K562 (cell line): ENCODE results near the gene CRY2. TPM values are rescaled to one million over a fixed set of nuclear protein-coding genes. Genes with fewer than 3 reads are reported as not detected.

Experiments used
- ATAC-seq: fragments of 200-7000 bp; cut with Tn5 transposase; 3 replicates; pipeline ENCODE4 v1.9.1; 2020; ENCODE audit warnings: moderate library complexity
- BruUV-seq: library from RNA; stranded (reverse); fragments of 400-500 nt; replicated peaks from 2 replicates; lab custom pipeline; 2021; lab: Mats Ljungman, UMichigan
- CTCF ChIA-PET: fragments of 300-600 bp; formaldehyde crosslinking; extraction: SDS; loops from one replicate; lab custom pipeline; 2021; ENCODE audit warnings: low intra/inter-chr PET ratio; lab: Yijun Ruan, JAX
- POLR2A ChIA-PET: fragments of 300-600, 350-650 bp; sonication (Branson Sonifier 250); formaldehyde crosslinking; extraction: SDS; loops from one replicate; lab custom pipeline; 2021; ENCODE audit warnings: antibody characterized with exemption, inconsistent platforms; lab: Yijun Ruan, JAX
- DNase-seq, 4 experiments: peaks; one replicate each; pipeline versions ENCODE4 v3.0.0 to v3.0.0-alpha.2; 2011 to 2018; ENCODE audit warnings: low spot score in 3 of 4, mixed read lengths in 3 of 4; ENCODE audit errors: extremely low read depth in 1 of 4
- FAIRE-seq: peaks from 2 replicates; lab custom pipeline; 2011; peaks lifted over from hg19 to GRCh38; lab: Jason Lieb, UNC
- H2AFZ ChIP-seq: 2 replicates; pipeline ENCODE4 v1.6.0; 2011; ENCODE audit warnings: low read depth, low read length, control low read depth, inconsistent platforms
- H3K27ac ChIP-seq: fragments of 200-600 bp; 3 replicates; pipeline ENCODE4 v1.8.0; 2011; ENCODE audit warnings: low read depth, mild to moderate bottlenecking, control low read depth, inconsistent platforms, low read length, moderate library complexity, mixed read lengths; ENCODE audit errors: extremely low read depth
- H3K27me3 ChIP-seq, 2 experiments: fragments of 300-600 bp in 1 of 2; 2 replicates in 1 of 2; 3 replicates in 1 of 2; pipeline versions ENCODE4 v1.6.0 to v1.8.0; 2011; ENCODE audit warnings: inconsistent platforms in 2 of 2, low read length in 2 of 2, mild to moderate bottlenecking in 1 of 2, mixed read lengths in 1 of 2, moderate library complexity in 1 of 2; ENCODE audit not compliant: control insufficient read depth in 2 of 2, insufficient read depth in 2 of 2
- H3K36me3 ChIP-seq: fragments of 300-600 bp; 3 replicates; pipeline ENCODE4 v1.8.0; 2011; ENCODE audit warnings: mild to moderate bottlenecking, low read length, inconsistent platforms; ENCODE audit not compliant: control insufficient read depth, insufficient read depth
- H3K4me1 ChIP-seq, 2 experiments: fragments of 200-600 bp in 1 of 2; replicated peaks in 1 of 2; 2 replicates in 1 of 2; 3 replicates in 1 of 2; pipeline versions ENCODE4 v1.5.1 to v1.8.0; 2011; ENCODE audit warnings: inconsistent platforms in 2 of 2, low read length in 2 of 2, mild to moderate bottlenecking in 1 of 2, mixed read lengths in 1 of 2, moderate library complexity in 1 of 2; ENCODE audit not compliant: control insufficient read depth in 2 of 2, insufficient read depth in 2 of 2
- H3K4me2 ChIP-seq: 2 replicates; pipeline ENCODE4 v1.6.1; 2011; ENCODE audit warnings: low read length, control low read depth, inconsistent platforms, mixed read lengths; ENCODE audit not compliant: insufficient read depth
- H3K4me3 ChIP-seq: fragments of 200-600 bp; sonication (generic), shearing (Covaris generic); 2 replicates; pipeline ENCODE4 v1.5.1; 2016; ENCODE audit warnings: control low read depth, inconsistent platforms
- H3K79me2 ChIP-seq: fragments of 200-600 bp; 3 replicates; pipeline ENCODE4 v1.8.0; 2011; ENCODE audit warnings: low read length, inconsistent platforms; ENCODE audit not compliant: control insufficient read depth, insufficient read depth
- H3K9ac ChIP-seq, 2 experiments: 2 replicates each; pipeline versions ENCODE4 v1.6.0 to v1.6.1; 2011; ENCODE audit warnings: low read depth in 2 of 2, low read length in 2 of 2, control low read depth in 1 of 2, inconsistent platforms in 1 of 2, mild to moderate bottlenecking in 1 of 2, mixed read lengths in 1 of 2; ENCODE audit not compliant: insufficient read depth in 1 of 2
- H3K9me1 ChIP-seq: one replicate; pipeline ENCODE4 v1.6.0; 2011; ENCODE audit warnings: inconsistent platforms, mild to moderate bottlenecking, low read length, moderate library complexity; ENCODE audit not compliant: control insufficient read depth, insufficient read depth
- H3K9me3 ChIP-seq: replicated peaks from 2 replicates; pipeline ENCODE4 v1.5.1; 2011; ENCODE audit warnings: low read depth, low read length, inconsistent platforms; ENCODE audit not compliant: control insufficient read depth, insufficient read depth
- H4K20me1 ChIP-seq: replicated peaks from 2 replicates; pipeline ENCODE4 v1.6.1; 2011; ENCODE audit warnings: low read length, inconsistent platforms, mixed read lengths; ENCODE audit not compliant: control insufficient read depth, insufficient read depth
- HMGN3 ChIP-seq: IDR thresholded peaks from 2 replicates; pipeline ENCODE4 v1.6.1; 2011; ENCODE audit warnings: borderline replicate concordance, low read depth, mild to moderate bottlenecking, mixed read lengths, low read length; ENCODE audit not compliant: insufficient read length; ENCODE audit errors: extremely low read depth
- HNRNPLL ChIP-seq: fragments of 200-400 bp; formaldehyde crosslinking; IDR thresholded peaks from 2 replicates; pipeline ENCODE4 v1.6.1; 2017; ENCODE audit warnings: low read length, low read depth, mild to moderate bottlenecking; ENCODE audit not compliant: poor library complexity, severe bottlenecking
- MAFK ChIP-seq: IDR thresholded peaks from 2 replicates; pipeline ENCODE4 v1.6.1; 2011; ENCODE audit warnings: low read length, improper control_type of control experiment
- POLR2H ChIP-seq: IDR thresholded peaks from 2 replicates; pipeline ENCODE4 v1.6.1; 2016; ENCODE audit warnings: missing genetic modification characterization, low read depth, mild to moderate bottlenecking, control low read depth, missing compliant biosample characterization, moderate library complexity
- PTTG1 ChIP-seq: fragments of 450-650 bp; IDR thresholded peaks from 2 replicates; pipeline ENCODE4 v1.6.1; 2016; ENCODE audit warnings: low read depth, mild to moderate bottlenecking, missing genetic modification characterization, missing compliant biosample characterization
- ZNF121 ChIP-seq: sonication (generic); formaldehyde crosslinking; conservative IDR thresholded peaks from 2 replicates; pipeline ENCODE4 v1.8.0; 2022; ENCODE audit warnings: missing genetic modification reagents
- ZNF143 ChIP-seq: sonication (generic); formaldehyde crosslinking; IDR thresholded peaks from 2 replicates; pipeline ENCODE4 v1.9.0; 2022; ENCODE audit warnings: mild to moderate bottlenecking, missing genetic modification reagents
- ZNF184 ChIP-seq: sonication (generic); formaldehyde crosslinking; IDR thresholded peaks from 2 replicates; pipeline ENCODE4 v1.5.0; 2020; ENCODE audit warnings: missing genetic modification reagents
- ZNF232 ChIP-seq: sonication (generic); formaldehyde crosslinking; IDR thresholded peaks from 2 replicates; pipeline ENCODE4 v1.8.0; 2022; ENCODE audit warnings: mild to moderate bottlenecking, missing genetic modification reagents
- ZNF3 ChIP-seq: fragments of 250-450 bp; sonication (Bioruptor Pico); IDR thresholded peaks from 2 replicates; pipeline ENCODE4 v1.5.0; 2021; ENCODE audit warnings: mild to moderate bottlenecking, moderate library complexity
- ZNF586 ChIP-seq: fragments of 450-650 bp; formaldehyde crosslinking; conservative IDR thresholded peaks from 2 replicates; pipeline ENCODE4 v1.4.0; 2020; ENCODE audit warnings: mild to moderate bottlenecking, moderate library complexity
- ZNF717 ChIP-seq: fragments of 250-450 bp; sonication (Bioruptor Pico); IDR thresholded peaks from 2 replicates; pipeline ENCODE4 v1.5.0; 2021
- WGBS: fragments of 100-300 bp; shearing (Covaris generic); methylation state at CpG from one replicate; pipeline ENCODE4 v1.1.6; 2016; ENCODE audit warnings: low coverage, mixed read lengths; ENCODE audit not compliant: insufficient coverage; ENCODE audit errors: missing lambda C conversion rate; 5-methylcytosine and 5-hydroxymethylcytosine counted together
- in situ Hi-C: fragments of 300-500 bp; cut with MboI; formaldehyde crosslinking; loops from 4 replicates; pipeline ENCODE4 v1.15.0; 2018; ENCODE audit warnings: inconsistent platforms, mixed read lengths
- intact Hi-C: fragments of 100-400 bp; cut with micrococcal nuclease; formaldehyde crosslinking; loops from 2 replicates; pipeline ENCODE4 v1.14.2; 2022
- polyA plus RNA-seq, 8 experiments: library from polyadenylated mRNA; depleted of rRNA in 4 of 8; stranded (reverse) in 5 of 8; unstranded in 3 of 8; fragments of >200 nt; fragmentation: Nextera tagmentation in 2 of 8; fragmentation: Illumina TruSeq in 1 of 8; extraction: Ambion mirVana in 2 of 8; extraction: Trizol in 1 of 8; gene quantifications; 2 replicates each; pipeline versions ENCODE4 v1.2.1 to v1.2.3, GENCODE V29; 2011 to 2014; ENCODE audit warnings: inconsistent platforms in 1 of 8, missing spikeins in 1 of 8
- total RNA-seq, 7 experiments: library from RNA; depleted of rRNA in 6 of 7; stranded (reverse); fragments of >200 nt in 6 of 7; fragmentation: Illumina TruSeq in 2 of 7; extraction: Trizol in 2 of 7; gene quantifications; 2 replicates each; pipeline versions ENCODE4 v1.2.1 to v1.2.3, GENCODE V29; 2011 to 2021; ENCODE audit warnings: low replicate concordance in 1 of 7
- TF ChIP-seq, protein P1 (sequence below), 2 experiments: fragments of 450-650 bp; conservative IDR thresholded peaks; 2 replicates each; pipeline ENCODE4 v1.6.1; 2017; ENCODE audit warnings: mild to moderate bottlenecking in 2 of 2, moderate library complexity in 2 of 2
- TF ChIP-seq, protein P2 (sequence below), 2 experiments: fragments of 450-650 bp in 1 of 2; sonication (generic) in 1 of 2; formaldehyde crosslinking in 1 of 2; IDR thresholded peaks in 1 of 2; conservative IDR thresholded peaks in 1 of 2; 2 replicates each; pipeline versions ENCODE4 v1.6.1 to v1.8.1; 2016 to 2023; ENCODE audit warnings: mild to moderate bottlenecking in 2 of 2, moderate library complexity in 2 of 2, inconsistent platforms in 1 of 2, missing genetic modification reagents in 1 of 2

The CRY2 gene
- total and polyA plus RNA-seq, 9 of the 15 experiments (the other 6 are each of a cell fraction or from before 2014, with no cell fraction given): 2.3 to 23.9 (median 14.8) TPM

- H3K9me3 ChIP-seq: no peaks in the 10 kb centered on the region
- H3K4me3 ChIP-seq: no peak overlapping the region
- no peak overlapping the region for H3K27ac ChIP-seq
- intact Hi-C loops: no loop called here
- in situ Hi-C loops: no loop called here
- H3K9me1 ChIP-seq: no peaks in the 10 kb centered on the region
- TF ChIP-seq ZNF121 (CRISPR knock-in tag): no peak
- no peak for TF ChIP-seq PTTG1
- no peak for TF ChIP-seq ZNF3 (CRISPR knock-in tag)
- no peak for TF ChIP-seq MAFK
- no peak for TF ChIP-seq HNRNPLL
- TF ChIP-seq ZNF586 (CRISPR knock-in tag): no peak
- TF ChIP-seq HMGN3: no peak
- TF ChIP-seq ZNF184 (CRISPR knock-in tag): no peak
- TF ChIP-seq, protein P1, sequence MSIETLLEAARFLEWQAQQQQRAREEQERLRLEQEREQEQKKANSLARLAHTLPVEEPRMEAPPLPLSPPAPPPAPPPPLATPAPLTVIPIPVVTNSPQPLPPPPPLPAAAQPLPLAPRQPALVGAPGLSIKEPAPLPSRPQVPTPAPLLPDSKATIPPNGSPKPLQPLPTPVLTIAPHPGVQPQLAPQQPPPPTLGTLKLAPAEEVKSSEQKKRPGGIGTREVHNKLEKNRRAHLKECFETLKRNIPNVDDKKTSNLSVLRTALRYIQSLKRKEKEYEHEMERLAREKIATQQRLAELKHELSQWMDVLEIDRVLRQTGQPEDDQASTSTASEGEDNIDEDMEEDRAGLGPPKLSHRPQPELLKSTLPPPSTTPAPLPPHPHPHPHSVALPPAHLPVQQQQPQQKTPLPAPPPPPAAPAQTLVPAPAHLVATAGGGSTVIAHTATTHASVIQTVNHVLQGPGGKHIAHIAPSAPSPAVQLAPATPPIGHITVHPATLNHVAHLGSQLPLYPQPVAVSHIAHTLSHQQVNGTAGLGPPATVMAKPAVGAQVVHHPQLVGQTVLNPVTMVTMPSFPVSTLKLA (conservative IDR thresholded peaks at IDR 0.05): no peak
- no peak for TF ChIP-seq ZNF232 (CRISPR knock-in tag)
- no peak for TF ChIP-seq ZNF717
- TF ChIP-seq, protein P2, sequence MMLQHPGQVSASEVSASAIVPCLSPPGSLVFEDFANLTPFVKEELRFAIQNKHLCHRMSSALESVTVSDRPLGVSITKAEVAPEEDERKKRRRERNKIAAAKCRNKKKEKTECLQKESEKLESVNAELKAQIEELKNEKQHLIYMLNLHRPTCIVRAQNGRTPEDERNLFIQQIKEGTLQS (IDR thresholded peaks at IDR 0.05): no peak
- TF ChIP-seq, protein P2 (CRISPR knock-in tag; conservative IDR thresholded peaks at IDR 0.05): no peak
- no peak for TF ChIP-seq ZNF143 (CRISPR knock-in tag)
- no peak for TF ChIP-seq POLR2H
- TF ChIP-seq, all 486 proteins: peak for 0
- ATAC-seq: no peak
- peaks cover 0 to 18% of the 10 kb centered on the region in 2 experiments; a peak in 3 of 5 replicates for H3K4me1 ChIP-seq
- no peaks in the 10 kb centered on the region; a peak in 1 of 5 replicates for H3K27me3 ChIP-seq
- peaks cover 29% of the 10 kb centered on the region for H4K20me1 ChIP-seq
- ChIA-PET POLR2A (interaction anchor here (1.0 kb wide), 1 partner anchor 37 kb away, joined by 3 read pairs; no protein-coding TSS in a partner anchor), CTCF (no interaction called here)
- no peak for FAIRE-seq
- H2AFZ ChIP-seq: no peak overlapping the region
- peaks cover 6% of the 10 kb centered on the region; the same call in 2 of the 3 replicates for H3K36me3 ChIP-seq
- no peaks in the 10 kb centered on the region for H3K79me2 ChIP-seq
- DNase-seq: no peak
- no TSS peak for BruUV-seq
- no peak overlapping the region for H3K4me2 ChIP-seq
- no peak overlapping the region for H3K9ac ChIP-seq
- WGBS: 64% methylated on average over 4 of the region's 4 CpGs
Measured at GRCh38 chr11:45886816-45887520, 39.7 kb downstream of the CRY2 start.
